OCI-LY7 (cell line): ENCODE results near the gene SPACA5B. TPM values are rescaled to one million over a fixed set of nuclear protein-coding genes. Genes with fewer than 3 reads are reported as not detected.

Experiments
- BruUV-seq: library from RNA; stranded (reverse); fragments of 400-500 nt; replicated peaks from 2 replicates; lab custom pipeline; 2021; lab: Mats Ljungman, UMichigan
- CTCF ChIA-PET: fragments of 300-600 bp; sonication (Branson Sonifier 250); formaldehyde crosslinking; loops from one replicate; lab custom pipeline; 2022; ENCODE audit warnings: antibody characterized with exemption; ENCODE audit not compliant: unreplicated experiment; lab: Charles Lee
- POLR2A ChIA-PET: fragments of 300-600 bp; sonication (Branson Sonifier 250); formaldehyde crosslinking; loops from one replicate; lab custom pipeline; 2022; ENCODE audit warnings: antibody characterized with exemption; lab: Charles Lee
- DNase-seq: peaks from one replicate; pipeline ENCODE4 v3.0.0-alpha.2; 2015; ENCODE audit warnings: low spot score
- H2AFZ ChIP-seq: fragments of 200-600 bp; sonication (generic), shearing (Covaris generic); 2 replicates; pipeline ENCODE4 v1.6.1; 2014; ENCODE audit warnings: mild to moderate bottlenecking, antibody characterized with exemption, low read length, moderate library complexity
- H3K27ac ChIP-seq: fragments of 200-600 bp; sonication (generic); 2 replicates; pipeline ENCODE4 v1.5.1; 2014; ENCODE audit warnings: mixed run types, low read depth, mild to moderate bottlenecking, moderate library complexity, low read length, inconsistent platforms; ENCODE audit not compliant: poor library complexity, severe bottlenecking
- H3K36me3 ChIP-seq: fragments of 200-600 bp; sonication (generic); 2 replicates; pipeline ENCODE4 v1.6.1; 2014; ENCODE audit warnings: mild to moderate bottlenecking, antibody characterized with exemption, low read length, moderate library complexity, mixed read lengths; ENCODE audit not compliant: insufficient read depth
- H3K4me1 ChIP-seq: fragments of 200-600 bp; sonication (generic); 2 replicates; pipeline ENCODE4 v1.5.1; 2014; ENCODE audit warnings: mild to moderate bottlenecking, low read length; ENCODE audit not compliant: insufficient read depth, poor library complexity, severe bottlenecking
- H3K4me2 ChIP-seq: fragments of 200-600 bp; sonication (generic); 2 replicates; pipeline ENCODE4 v1.6.1; 2014; ENCODE audit warnings: mild to moderate bottlenecking, low read length
- H3K4me3 ChIP-seq: fragments of 200-600 bp; sonication (generic); 2 replicates; pipeline ENCODE4 v1.5.1; 2014; ENCODE audit warnings: mild to moderate bottlenecking, low read depth, low read length; ENCODE audit not compliant: poor library complexity, severe bottlenecking
- H3K79me2 ChIP-seq: fragments of 200-600 bp; sonication (generic); 2 replicates; pipeline ENCODE4 v1.6.1; 2016; ENCODE audit warnings: low read depth, mild to moderate bottlenecking, low read length, moderate library complexity, mixed read lengths; ENCODE audit not compliant: insufficient read depth
- H3K9me2 ChIP-seq: fragments of 200-600 bp; sonication (generic); 2 replicates; pipeline ENCODE4 v1.6.1; 2016; ENCODE audit warnings: mild to moderate bottlenecking, low read length, mixed read lengths; ENCODE audit not compliant: insufficient read depth
- H3K9me3 ChIP-seq: fragments of 200-600 bp; sonication (generic); 2 replicates; pipeline ENCODE4 v1.6.1; 2014; ENCODE audit warnings: mild to moderate bottlenecking, mixed run types, low read length, mixed read lengths
- H4K20me1 ChIP-seq: fragments of 200-600 bp; sonication (generic); 2 replicates; pipeline ENCODE4 v1.6.1; 2014; ENCODE audit warnings: mild to moderate bottlenecking, antibody characterized with exemption, low read length, moderate library complexity, mixed read lengths; ENCODE audit not compliant: insufficient read depth
- CTCF ChIP-seq: fragments of 200-600 bp; sonication (generic); conservative IDR thresholded peaks from 2 replicates; pipeline ENCODE4 v1.5.1; 2014; ENCODE audit warnings: mild to moderate bottlenecking, antibody characterized with exemption, low read length, moderate library complexity, mixed read lengths
- EZH2phosphoT487 ChIP-seq: fragments of 200-600 bp; sonication (generic); IDR thresholded peaks from 2 replicates; pipeline ENCODE4 v1.6.1; 2018; ENCODE audit warnings: low read depth, borderline replicate concordance, mild to moderate bottlenecking, mixed run types, antibody characterized with exemption, low read length, moderate library complexity, mixed read lengths
- intact Hi-C: fragments of 100-400 bp; cut with micrococcal nuclease; formaldehyde crosslinking; loops from one replicate; pipeline ENCODE4 v1.10.0; 2022; ENCODE audit not compliant: unreplicated experiment
- total RNA-seq, 2 experiments: library from RNA; depleted of rRNA in 1 of 2; stranded (reverse); fragments of >200 nt in 1 of 2; shearing (Covaris generic) in 1 of 2; gene quantifications; 2 replicates each; pipeline ENCODE4 v1.2.3, GENCODE V29; 2014 to 2022

SPACA5B gene
- total RNA-seq, 2 experiments from 2014 or later: not detected

- Histone ChIP-seq H3K4me3 (no peak overlapping the region), H4K20me1 (no peaks in the 10 kb centered on the region), H3K27ac (no peak overlapping the region), H3K9me3 (no peaks in the 10 kb centered on the region), H3K9me2 (no peaks in the 10 kb centered on the region), H3K36me3 (no peaks in the 10 kb centered on the region), H3K79me2 (no peaks in the 10 kb centered on the region), H3K4me1 (no peaks in the 10 kb centered on the region), H3K4me2 (no peak overlapping the region), H2AFZ (no peak overlapping the region)
- TF ChIP-seq CTCF (no peak), EZH2phosphoT487 (no peak)
- no peak for DNase-seq
- CTCF ChIA-PET: no interaction called here
- POLR2A ChIA-PET: no interaction called here
- BruUV-seq: no TSS peak
- intact Hi-C loops: no loop called here
These were observed 23.3 kb downstream of the SPACA5B start for GRCh38 chrX:48153769-48154168.

GRCh38 chrX:48154796-48155195 is 24.4 kb downstream of the SPACA5B start:
- intact Hi-C loops: no loop called here
- H3K9me3 ChIP-seq: no peaks in the 10 kb centered on the region
- no TSS peak for BruUV-seq

More at GRCh38 chrX:48154796-48155195, 24.4 kb downstream of the SPACA5B start:
- H3K79me2 ChIP-seq: no peaks in the 10 kb centered on the region
- H3K4me1 ChIP-seq: no peaks in the 10 kb centered on the region
- H4K20me1 ChIP-seq: no peaks in the 10 kb centered on the region
- H2AFZ ChIP-seq: no peak overlapping the region
- TF ChIP-seq EZH2phosphoT487 (no peak), CTCF (no peak)
- no peak for DNase-seq
- H3K36me3 ChIP-seq: no peaks in the 10 kb centered on the region
- H3K27ac ChIP-seq: no peak overlapping the region
- no peaks in the 10 kb centered on the region for H3K9me2 ChIP-seq
- CTCF ChIA-PET: no interaction called here
- H3K4me3 ChIP-seq: no peak overlapping the region
- H3K4me2 ChIP-seq: no peak overlapping the region
- POLR2A ChIA-PET: no interaction called here
